IMR-90 (cell line): Measurements from ENCODE around the gene CENPA. TPM values are rescaled to one million over a fixed set of nuclear protein-coding genes. Genes with fewer than 3 reads are reported as not detected.

Experiments
- ATAC-seq: fragments of 200-7000 bp; cut with Tn5 transposase; 2 replicates; pipeline ENCODE4 v1.9.1; 2020; ENCODE audit warnings: low read depth, mild to moderate bottlenecking, moderate library complexity
- BruUV-seq: library from RNA; stranded (reverse); fragments of 400-500 nt; replicated peaks from 2 replicates; lab custom pipeline; 2021; lab: Mats Ljungman, UMichigan
- CTCF ChIA-PET: fragments of 300-600 bp; formaldehyde crosslinking; extraction: SDS; loops from one replicate; lab custom pipeline; 2021; ENCODE audit warnings: antibody characterized with exemption; lab: Yijun Ruan, JAX
- POLR2A ChIA-PET: fragments of 300-600 bp; sonication (Branson Sonifier 250); formaldehyde crosslinking; loops from one replicate; lab custom pipeline; 2022; ENCODE audit warnings: antibody characterized with exemption; ENCODE audit not compliant: unreplicated experiment; lab: Charles Lee
- DNase-seq: peaks from one replicate; pipeline ENCODE4 v3.0.0; 2013
- H2AFZ ChIP-seq: replicated peaks from 2 replicates; pipeline ENCODE3; 2013; ENCODE audit warnings: low read length, mild to moderate bottlenecking; ENCODE audit not compliant: poor library complexity
- H2AK5ac ChIP-seq: 2 replicates; pipeline ENCODE4 v1.6.1; 2013; ENCODE audit warnings: low read depth, low read length, inconsistent platforms
- H2AK9ac ChIP-seq: replicated peaks from 2 replicates; pipeline ENCODE3; 2013; ENCODE audit warnings: mild to moderate bottlenecking, low read depth, low read length, moderate library complexity; ENCODE audit not compliant: poor library complexity
- H2BK120ac ChIP-seq: 2 replicates; pipeline ENCODE4 v1.6.1; 2013; ENCODE audit warnings: low read depth, low read length, inconsistent platforms
- H2BK15ac ChIP-seq: 3 replicates; pipeline ENCODE4 v1.6.1; 2013; ENCODE audit warnings: low read depth, low read length, inconsistent platforms
- H2BK20ac ChIP-seq: 2 replicates; pipeline ENCODE4 v1.6.1; 2013; ENCODE audit warnings: low read depth, mild to moderate bottlenecking, inconsistent platforms, low read length, moderate library complexity
- H2BK5ac ChIP-seq: 2 replicates; pipeline ENCODE4 v1.6.1; 2013; ENCODE audit warnings: mild to moderate bottlenecking, low read depth, low read length, inconsistent platforms; ENCODE audit not compliant: poor library complexity, severe bottlenecking
- H3K14ac ChIP-seq: replicated peaks from 2 replicates; pipeline ENCODE4 v1.6.1; 2013; ENCODE audit warnings: low read depth, low read length, inconsistent platforms
- H3K18ac ChIP-seq: 2 replicates; pipeline ENCODE4 v1.6.1; 2013; ENCODE audit warnings: low read depth, low read length, control low read depth
- H3K23ac ChIP-seq: 2 replicates; pipeline ENCODE4 v1.6.1; 2013; ENCODE audit warnings: low read depth, low read length, inconsistent platforms
- H3K27ac ChIP-seq: 2 replicates; pipeline ENCODE4 v1.5.1; 2013; ENCODE audit warnings: mild to moderate bottlenecking, control low read depth, low read length; ENCODE audit not compliant: insufficient read depth
- H3K27me3 ChIP-seq: 2 replicates; pipeline ENCODE4 v1.6.1; 2013; ENCODE audit warnings: low read length; ENCODE audit not compliant: control insufficient read depth, insufficient read depth
- H3K36me3 ChIP-seq: 2 replicates; pipeline ENCODE4 v1.6.1; 2013; ENCODE audit warnings: low read length, mixed read lengths; ENCODE audit not compliant: control insufficient read depth, insufficient read depth
- H3K4ac ChIP-seq: 2 replicates; pipeline ENCODE4 v1.6.1; 2013; ENCODE audit warnings: low read depth, low read length, inconsistent platforms
- H3K4me1 ChIP-seq: 2 replicates; pipeline ENCODE4 v1.6.1; 2013; ENCODE audit warnings: low read length, mixed read lengths; ENCODE audit not compliant: control insufficient read depth, insufficient read depth
- H3K4me2 ChIP-seq: 2 replicates; pipeline ENCODE4 v1.6.1; 2013; ENCODE audit warnings: low read depth, mild to moderate bottlenecking, control low read depth, low read length, moderate library complexity
- H3K4me3 ChIP-seq: 2 replicates; pipeline ENCODE4 v1.5.1; 2013; ENCODE audit warnings: low read depth, mild to moderate bottlenecking, control low read depth, low read length, moderate library complexity; ENCODE audit not compliant: insufficient read depth
- H3K56ac ChIP-seq: 2 replicates; pipeline ENCODE4 v1.6.1; 2013; ENCODE audit warnings: low read length, inconsistent platforms; ENCODE audit not compliant: insufficient read depth; ENCODE audit errors: extremely low read depth
- H3K79me1 ChIP-seq, 2 experiments: 2 replicates each; pipeline ENCODE4 v1.6.1; 2013; ENCODE audit warnings: low read length in 2 of 2, inconsistent platforms in 1 of 2, low read depth in 1 of 2
- H3K9ac ChIP-seq: 2 replicates; pipeline ENCODE4 v1.6.1; 2013; ENCODE audit warnings: low read depth, low read length, control low read depth
- H3K9me1 ChIP-seq: 2 replicates; pipeline ENCODE4 v1.6.1; 2013; ENCODE audit warnings: low read length, inconsistent platforms; ENCODE audit not compliant: insufficient read depth
- H3K9me3 ChIP-seq: 2 replicates; pipeline ENCODE4 v1.6.1; 2013; ENCODE audit warnings: low read length; ENCODE audit not compliant: control insufficient read depth, insufficient read depth
- H4K20me1 ChIP-seq: 2 replicates; pipeline ENCODE4 v1.6.1; 2013; ENCODE audit warnings: low read length, inconsistent platforms; ENCODE audit not compliant: insufficient read depth
- H4K5ac ChIP-seq: 2 replicates; pipeline ENCODE4 v1.6.1; 2013; ENCODE audit warnings: mild to moderate bottlenecking, low read depth, low read length, control low read depth
- H4K8ac ChIP-seq, 2 experiments: 2 replicates each; pipeline ENCODE4 v1.6.1; 2013; ENCODE audit warnings: low read depth in 2 of 2, low read length in 2 of 2, control low read depth in 1 of 2, inconsistent platforms in 1 of 2
- H4K91ac ChIP-seq: 2 replicates; pipeline ENCODE4 v1.6.1; 2013; ENCODE audit warnings: low read depth, low read length, inconsistent platforms; ENCODE audit not compliant: insufficient read depth
- CEBPB ChIP-seq: IDR thresholded peaks from 2 replicates; pipeline ENCODE4 v1.6.1; 2012; ENCODE audit warnings: low read depth, low read length, improper control_type of control experiment
- CTCF ChIP-seq: conservative IDR thresholded peaks from 2 replicates; pipeline ENCODE4 v1.5.1; 2012; ENCODE audit warnings: mild to moderate bottlenecking, low read depth, low read length, improper control_type of control experiment
- FOS ChIP-seq: fragments of 150-350 bp; IDR thresholded peaks from 2 replicates; pipeline ENCODE4 v1.6.1; 2016; ENCODE audit warnings: low read depth, low read length
- POLR2A ChIP-seq: IDR thresholded peaks from 2 replicates; pipeline ENCODE4 v1.6.1; 2012; ENCODE audit warnings: mild to moderate bottlenecking, low read depth, low read length
- WGBS, 2 experiments: methylation state at CpG; one replicate each; pipeline versions ENCODE4 v1.1.5 to v1.1.7; 2013; ENCODE audit warnings: missing lambda C conversion rate in 2 of 2; ENCODE audit not compliant: insufficient read length in 1 of 2; ENCODE audit errors: extremely low coverage in 2 of 2; 5-methylcytosine and 5-hydroxymethylcytosine counted together
- dilution Hi-C: fragments of 300-500 bp; cut with HindIII; formaldehyde crosslinking; loops from one replicate; pipeline ENCODE4 v1.14.3; 2018; ENCODE audit warnings: low sequenced_read_pairs; ENCODE audit not compliant: unreplicated experiment
- in situ Hi-C: fragments of 300-500 bp; cut with MboI; formaldehyde crosslinking; loops from 3 replicates; pipeline ENCODE4 v1.14.3; 2019; ENCODE audit warnings: low sequenced_read_pairs, inconsistent platforms, mixed read lengths
- intact Hi-C: fragments of 100-400 bp; cut with micrococcal nuclease; formaldehyde crosslinking; loops from 2 replicates; pipeline ENCODE4 v1.10.0; 2022
- polyA plus RNA-seq, 3 experiments: library from polyadenylated mRNA; depleted of rRNA; stranded (reverse); fragments of >200 nt; gene quantifications; 2 replicates each; pipeline ENCODE4 v1.2.3, GENCODE V29; 2012; ENCODE audit warnings: low replicate concordance in 1 of 3
- total RNA-seq: library from RNA; depleted of rRNA; stranded (reverse); fragments of >200 nt; gene quantifications from 2 replicates; pipeline ENCODE4 v1.2.3, GENCODE V29; 2012

Gene CENPA
- total and polyA plus RNA-seq, 2 of the 4 experiments (the other 2 are of a cell fraction), result 7.7 to 14.9 TPM

GRCh38 chr2:26757873-26758789 lies 27.7 kb upstream of the CENPA start:
- Histone ChIP-seq H3K18ac (peak overlapping the region; percentile 98), H3K79me1 (peaks cover 0 to 16% of the 10 kb centered on the region in 2 experiments; a peak in 1 of 4 replicates), H3K23ac (peak overlapping the region; percentile 98), H3K4me2 (peak overlapping the region; percentile 75), H3K56ac (peak overlapping the region; percentile 89), H2AK5ac (peak overlapping the region; percentile 99), H4K8ac (peak overlapping the region; percentile 93 to 98), H4K91ac (peak overlapping the region; percentile 100), H2BK20ac (peak overlapping the region; percentile 100), H3K4me1 (peaks cover 15% of the 10 kb centered on the region), H4K5ac (peak overlapping the region; percentile 99), H3K27ac (peak overlapping the region; percentile 98), H3K36me3 (no peaks in the 10 kb centered on the region), H3K27me3 (no peaks in the 10 kb centered on the region), H2BK120ac (peak overlapping the region; percentile 100), H3K14ac (peak overlapping the region; percentile 99), H3K9me1 (peaks cover 12% of the 10 kb centered on the region), H2AK9ac (peak overlapping the region; percentile 100), H4K20me1 (no peaks in the 10 kb centered on the region), H3K9ac (peak overlapping the region; percentile 59), H3K4ac (peak overlapping the region; percentile 100), H2AFZ (peak overlapping the region; percentile 82), H2BK15ac (peak overlapping the region; percentile 99), H2BK5ac (peak overlapping the region; percentile 98), H3K9me3 (no peaks in the 10 kb centered on the region), H3K4me3 (no peak overlapping the region)
- ChIA-PET POLR2A (no interaction called here), CTCF (no interaction called here)
- 0 out of 2 replicates have a peak, but pooled peaks have one; percentile 19 for TF ChIP-seq POLR2A
- TF ChIP-seq FOS, result peak; percentile 78
- TF ChIP-seq CTCF, result no peak
- peak; percentile 90 for TF ChIP-seq CEBPB
- dilution Hi-C loops (no loop called here), intact Hi-C loops (no loop called here), in situ Hi-C loops (no loop called here)
- ATAC-seq, result peak; percentile 85
- WGBS, 2 experiments, result 29% methylated on average over 3 of the region's 6 CpGs; no CpG with 5 or more reads in 1 of the 2 experiments
- BruUV-seq, result no TSS peak
- peak; percentile 99 for DNase-seq
